NCI-H2196 treated with DMSO at 0.1 percent for 48 hours (cell line): Measurements from ENCODE around the gene TBX18.

Experiments
- DNase-seq: peaks from one replicate; lab custom pipeline; 2025; ENCODE audit not compliant: unreplicated experiment; lab: John Stamatoyannopoulos, UW

TBX18 gene

GRCh38 chr6:84773133-84773430, 8.7 kb upstream of the TBX18 start:
- DNase-seq = no peak

GRCh38 chr6:84772428-84773132, 8.2 kb upstream of the TBX18 start:
- DNase-seq = no peak

- DNase-seq = no peak
These were observed 7.5 kb upstream of the TBX18 start for GRCh38 chr6:84771756-84772356.

- no peak for DNase-seq
These were observed 6.8 kb upstream of the TBX18 start for GRCh38 chr6:84771125-84771755.

- DNase-seq = no peak
These were observed 6.1 kb upstream of the TBX18 start for GRCh38 chr6:84770521-84770920.

- DNase-seq = no peak
These were observed 4.9 kb upstream of the TBX18 start for GRCh38 chr6:84769306-84769705.

GRCh38 chr6:84768442-84769174, 4.2 kb upstream of the TBX18 start:
- no peak for DNase-seq

GRCh38 chr6:84767526-84768201, 3.3 kb upstream of the TBX18 start:
- no peak for DNase-seq

- DNase-seq = no peak
These were observed 2.6 kb upstream of the TBX18 start for GRCh38 chr6:84766799-84767525.

GRCh38 chr6:84766118-84766798, 1.9 kb upstream of the TBX18 start:
- DNase-seq = no peak

GRCh38 chr6:84763886-84764331, 489 bp downstream of the TBX18 start:
- DNase-seq = no peak

- DNase-seq = no peak
These were observed 1.2 kb downstream of the TBX18 start for GRCh38 chr6:84763003-84763885.

GRCh38 chr6:84762220-84763002, 2.0 kb downstream of the TBX18 start:
- no peak for DNase-seq

GRCh38 chr6:84758486-84758885, 5.9 kb downstream of the TBX18 start:
- DNase-seq = no peak

- DNase-seq = no peak
These were observed 7.5 kb downstream of the TBX18 start for GRCh38 chr6:84756877-84757276.

- DNase-seq = no peak
These were observed 7.9 kb downstream of the TBX18 start for GRCh38 chr6:84756466-84756865.

GRCh38 chr6:84753173-84753572, 11.2 kb downstream of the TBX18 start:
- DNase-seq = no peak

- no peak for DNase-seq
These were observed 12.1 kb downstream of the TBX18 start for GRCh38 chr6:84752118-84752850.
